ENCODE data around the gene TAB2. TPM values are rescaled to one million over a fixed set of nuclear protein-coding genes. Genes with fewer than 3 reads are reported as not detected.

Gene TAB2
- polyA plus RNA-seq, 3 donors: 3.1 to 32.0 (median 6.0) TPM

Small RNA genes within 50 kb of the gene (small RNA-seq; reads per million reads assigned to genes)
- not detected for gene RN7SL234P (ENCODE audit: insufficient read length, low read depth)

Other genes with a start within 250 kb of the TAB2 start
- gene SUMO4, start 82.5 kb downstream of the TAB2 start, polyA plus RNA-seq: under 1 TPM; 0.22 to 0.29 (median 0.27) TPM
- 1 to 10 TPM in 2 of 3 donors, under 1 TPM in 1; 0.96 to 4.7 (median 1.2) TPM for gene ZC3H12D, start 167.3 kb downstream of the TAB2 start, polyA plus RNA-seq
- gene PPIL4, start 228.3 kb downstream of the TAB2 start, polyA plus RNA-seq: 1 to 10 TPM; 3.5 to 9.2 (median 4.4) TPM
- 10 to 100 TPM; 17.0 to 44.4 (median 42.3) TPM for gene GINM1, start 248.7 kb downstream of the TAB2 start, polyA plus RNA-seq